Brain microvascular endothelial cell (primary cell): ENCODE measurements around the gene GABPB2.

Experiments used
- DNase-seq: peaks from one replicate; pipeline ENCODE4 v3.0.0-alpha.2; 2020
- H3K27ac ChIP-seq: fragments of 250-450 bp; sonication (Bioruptor Pico); 2 replicates; pipeline ENCODE4 v1.5.1; 2020; ENCODE audit warnings: mild to moderate bottlenecking, moderate library complexity
- H3K27me3 ChIP-seq: fragments of 250-450 bp; sonication (Bioruptor Pico); replicated peaks from 2 replicates; pipeline ENCODE4 v1.5.1; 2020; ENCODE audit warnings: mild to moderate bottlenecking
- H3K36me3 ChIP-seq: fragments of 250-450 bp; sonication (Bioruptor Pico); replicated peaks from 2 replicates; pipeline ENCODE4 v1.5.1; 2020; ENCODE audit warnings: mild to moderate bottlenecking
- H3K4me3 ChIP-seq: 2 replicates; pipeline ENCODE4 v1.5.1; 2011; ENCODE audit warnings: low read depth, mild to moderate bottlenecking, control low read depth, low read length, moderate library complexity
- in situ Hi-C: cut with HindIII; loops from 2 replicates; pipeline ENCODE4 v1.10.0; 2017; ENCODE audit warnings: low sequenced_read_pairs, low pct_ligation_motif_present
- TF ChIP-seq, protein P1 (sequence below): IDR thresholded peaks from 2 replicates; pipeline ENCODE4 v1.5.1; 2011; ENCODE audit warnings: low read depth, mild to moderate bottlenecking, moderate library complexity, low read length, control low read depth, inconsistent platforms; ENCODE audit errors: missing control alignments

The GABPB2 gene

GRCh38 chr1:151104630-151105029, 34.1 kb downstream of the GABPB2 start:
- TF ChIP-seq, protein P1, sequence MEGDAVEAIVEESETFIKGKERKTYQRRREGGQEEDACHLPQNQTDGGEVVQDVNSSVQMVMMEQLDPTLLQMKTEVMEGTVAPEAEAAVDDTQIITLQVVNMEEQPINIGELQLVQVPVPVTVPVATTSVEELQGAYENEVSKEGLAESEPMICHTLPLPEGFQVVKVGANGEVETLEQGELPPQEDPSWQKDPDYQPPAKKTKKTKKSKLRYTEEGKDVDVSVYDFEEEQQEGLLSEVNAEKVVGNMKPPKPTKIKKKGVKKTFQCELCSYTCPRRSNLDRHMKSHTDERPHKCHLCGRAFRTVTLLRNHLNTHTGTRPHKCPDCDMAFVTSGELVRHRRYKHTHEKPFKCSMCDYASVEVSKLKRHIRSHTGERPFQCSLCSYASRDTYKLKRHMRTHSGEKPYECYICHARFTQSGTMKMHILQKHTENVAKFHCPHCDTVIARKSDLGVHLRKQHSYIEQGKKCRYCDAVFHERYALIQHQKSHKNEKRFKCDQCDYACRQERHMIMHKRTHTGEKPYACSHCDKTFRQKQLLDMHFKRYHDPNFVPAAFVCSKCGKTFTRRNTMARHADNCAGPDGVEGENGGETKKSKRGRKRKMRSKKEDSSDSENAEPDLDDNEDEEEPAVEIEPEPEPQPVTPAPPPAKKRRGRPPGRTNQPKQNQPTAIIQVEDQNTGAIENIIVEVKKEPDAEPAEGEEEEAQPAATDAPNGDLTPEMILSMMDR: no peak
- no peak for DNase-seq
- in situ Hi-C loops: no loop called here
- Histone ChIP-seq H3K4me3 (no peak overlapping the region), H3K27me3 (no peaks in the 10 kb centered on the region), H3K36me3 (no peaks in the 10 kb centered on the region), H3K27ac (no peak overlapping the region)

GRCh38 chr1:151106894-151107293, 36.3 kb downstream of the GABPB2 start:
- Histone ChIP-seq H3K4me3 (no peak overlapping the region), H3K27ac (no peak overlapping the region), H3K27me3 (no peaks in the 10 kb centered on the region), H3K36me3 (no peaks in the 10 kb centered on the region)
- TF ChIP-seq, protein P1: no peak
- peak; percentile 62 for DNase-seq
- in situ Hi-C loops: no loop called here

DNA sequence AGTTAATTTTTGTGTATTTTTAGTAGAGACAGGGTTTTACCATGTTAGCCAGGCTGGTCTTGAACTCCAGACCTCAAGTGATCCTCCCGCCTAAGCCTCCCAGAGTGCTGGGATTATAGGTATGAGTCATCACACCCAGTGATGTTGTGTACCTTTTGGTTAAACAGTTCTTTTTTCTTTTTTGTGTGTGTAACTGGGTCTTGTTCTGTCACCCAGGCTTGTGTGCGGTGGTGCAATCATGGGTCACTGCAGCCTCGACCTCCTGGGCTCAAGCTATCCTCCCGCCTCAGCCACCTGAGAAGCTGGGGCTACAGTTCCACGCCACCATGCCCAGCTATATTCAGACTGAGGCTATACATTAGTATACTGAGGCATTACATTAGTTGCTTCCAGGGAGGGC, 37.8 kb downstream of the GABPB2 start:
- TF ChIP-seq, protein P1: no peak
- no peaks in the 10 kb centered on the region for H3K27me3 ChIP-seq
- no peak overlapping the region for H3K4me3 ChIP-seq
- in situ Hi-C loops: no loop called here
- no peak for DNase-seq
- no peak overlapping the region for H3K27ac ChIP-seq
- H3K36me3 ChIP-seq: no peaks in the 10 kb centered on the region

GRCh38 chr1:151113877-151114276, 43.3 kb downstream of the GABPB2 start:
- Histone ChIP-seq H3K4me3 (no peak overlapping the region), H3K27ac (no peak overlapping the region), H3K27me3 (no peaks in the 10 kb centered on the region), H3K36me3 (no peaks in the 10 kb centered on the region)
- in situ Hi-C loops: no loop called here
- TF ChIP-seq, protein P1: no peak
- no peak for DNase-seq

DNA sequence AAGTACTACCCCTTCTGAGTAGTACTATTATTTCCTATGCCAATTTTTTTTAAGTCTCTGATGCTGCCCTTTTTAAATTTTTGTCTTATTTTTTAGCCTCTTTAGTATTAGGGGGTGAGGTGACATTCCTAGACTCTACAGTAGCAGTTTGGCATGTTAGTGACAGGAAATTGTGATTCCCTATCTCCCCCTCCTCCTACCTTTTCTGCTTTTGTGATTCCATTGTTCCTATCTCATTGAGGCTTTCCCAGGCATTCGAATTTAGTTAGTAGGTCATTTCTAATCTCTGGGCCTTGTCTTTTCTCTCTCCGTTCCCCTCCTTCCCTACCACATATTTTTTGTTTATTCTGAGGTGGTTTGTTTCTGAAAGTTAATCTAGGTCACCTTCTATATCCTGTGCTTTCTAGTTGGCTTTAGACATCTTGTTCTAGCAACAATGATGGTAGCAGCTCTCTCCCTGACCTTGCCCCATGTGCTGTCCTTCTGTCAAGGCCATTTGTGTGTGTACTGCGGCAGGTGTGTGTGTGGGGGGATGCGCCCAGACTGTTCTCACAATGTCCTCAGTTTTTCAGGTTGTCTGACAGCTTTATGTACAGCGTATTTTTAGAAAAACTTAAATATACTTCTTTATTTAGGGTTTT, 54.3 kb downstream of the GABPB2 start:
- in situ Hi-C loops: no loop called here
- no peak for DNase-seq
- TF ChIP-seq, protein P1: no peak
- H3K27ac ChIP-seq: no peak overlapping the region
- H3K27me3 ChIP-seq: no peaks in the 10 kb centered on the region
- no peaks in the 10 kb centered on the region for H3K36me3 ChIP-seq
- no peak overlapping the region for H3K4me3 ChIP-seq

- H3K27me3 ChIP-seq: no peaks in the 10 kb centered on the region
- no peak overlapping the region for H3K27ac ChIP-seq
- in situ Hi-C loops: no loop called here
- H3K36me3 ChIP-seq: no peaks in the 10 kb centered on the region
- no peak overlapping the region for H3K4me3 ChIP-seq
- no peak for DNase-seq
- TF ChIP-seq, protein P1: no peak
Observed at GRCh38 chr1:151128800-151129199, 58.2 kb downstream of the GABPB2 start.
